ENCODE results near the gene CYBB.

GRCh38 chrX:37745354-37745753, 34.5 kb upstream of the CYBB start:
- TF ChIP-seq, protein P1, sequence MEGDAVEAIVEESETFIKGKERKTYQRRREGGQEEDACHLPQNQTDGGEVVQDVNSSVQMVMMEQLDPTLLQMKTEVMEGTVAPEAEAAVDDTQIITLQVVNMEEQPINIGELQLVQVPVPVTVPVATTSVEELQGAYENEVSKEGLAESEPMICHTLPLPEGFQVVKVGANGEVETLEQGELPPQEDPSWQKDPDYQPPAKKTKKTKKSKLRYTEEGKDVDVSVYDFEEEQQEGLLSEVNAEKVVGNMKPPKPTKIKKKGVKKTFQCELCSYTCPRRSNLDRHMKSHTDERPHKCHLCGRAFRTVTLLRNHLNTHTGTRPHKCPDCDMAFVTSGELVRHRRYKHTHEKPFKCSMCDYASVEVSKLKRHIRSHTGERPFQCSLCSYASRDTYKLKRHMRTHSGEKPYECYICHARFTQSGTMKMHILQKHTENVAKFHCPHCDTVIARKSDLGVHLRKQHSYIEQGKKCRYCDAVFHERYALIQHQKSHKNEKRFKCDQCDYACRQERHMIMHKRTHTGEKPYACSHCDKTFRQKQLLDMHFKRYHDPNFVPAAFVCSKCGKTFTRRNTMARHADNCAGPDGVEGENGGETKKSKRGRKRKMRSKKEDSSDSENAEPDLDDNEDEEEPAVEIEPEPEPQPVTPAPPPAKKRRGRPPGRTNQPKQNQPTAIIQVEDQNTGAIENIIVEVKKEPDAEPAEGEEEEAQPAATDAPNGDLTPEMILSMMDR (conservative IDR thresholded peaks at IDR 0.05 in 1 of 2, IDR thresholded peaks at IDR 0.05 in 1 of 2; ENCODE audit: low read depth in 1 of 2, low read length in 2 of 2) = peak; percentile 71 to 75
- TF ChIP-seq EZH2 (IDR thresholded peaks at IDR 0.05; ENCODE audit: low read length, missing control alignments) = no peak
